Neuronal stem cell (in vitro differentiated cells): Measurements from ENCODE around the gene RB1.

Source experiments
- DNase-seq: peaks from one replicate; pipeline ENCODE4 v3.0.0-alpha.2; 2013; ENCODE audit warnings: low spot score
- H2AFZ ChIP-seq: one replicate; pipeline ENCODE4 v1.6.1; 2013; ENCODE audit warnings: mild to moderate bottlenecking, low read length, inconsistent platforms
- H2AK5ac ChIP-seq: 2 replicates; pipeline ENCODE4 v1.6.1; 2013; ENCODE audit warnings: low read depth, mild to moderate bottlenecking, inconsistent platforms, low read length, moderate library complexity, mixed read lengths
- H2BK120ac ChIP-seq: 2 replicates; pipeline ENCODE4 v1.6.1; 2013; ENCODE audit warnings: low read depth, mild to moderate bottlenecking, inconsistent platforms, low read length, moderate library complexity, mixed read lengths
- H2BK12ac ChIP-seq: one replicate; pipeline ENCODE4 v1.6.1; 2013; ENCODE audit warnings: low read length, inconsistent platforms
- H2BK15ac ChIP-seq: 2 replicates; pipeline ENCODE4 v1.6.1; 2013; ENCODE audit warnings: mild to moderate bottlenecking, low read length, inconsistent platforms, mixed read lengths
- H2BK5ac ChIP-seq: one replicate; pipeline ENCODE4 v1.6.1; 2013; ENCODE audit warnings: inconsistent platforms, mild to moderate bottlenecking, low read length, moderate library complexity
- H3K14ac ChIP-seq: one replicate; pipeline ENCODE4 v1.6.1; 2013; ENCODE audit warnings: low read length, inconsistent platforms
- H3K18ac ChIP-seq: 2 replicates; pipeline ENCODE4 v1.6.1; 2013; ENCODE audit warnings: low read length, inconsistent platforms
- H3K23ac ChIP-seq: 2 replicates; pipeline ENCODE4 v1.6.1; 2013; ENCODE audit warnings: low read depth, mild to moderate bottlenecking, mixed read lengths, low read length, inconsistent platforms; ENCODE audit not compliant: poor library complexity
- H3K27ac ChIP-seq: replicated peaks from 3 replicates; pipeline ENCODE4 v1.5.1; 2013; ENCODE audit warnings: low read length, inconsistent platforms
- H3K27me3 ChIP-seq, 3 experiments: 2 replicates each; pipeline ENCODE4 v1.6.1; 2013; ENCODE audit warnings: low read length in 3 of 3, mild to moderate bottlenecking in 2 of 3, inconsistent platforms in 1 of 3, low read depth in 1 of 3, mixed read lengths in 1 of 3, moderate library complexity in 1 of 3; ENCODE audit not compliant: control insufficient read depth in 3 of 3, insufficient read depth in 3 of 3
- H3K36me3 ChIP-seq, 2 donors: replicated peaks in 1 of 2; 2 replicates each; pipeline ENCODE4 v1.6.1; 2013; ENCODE audit warnings: low read length in 2 of 2; ENCODE audit not compliant: control insufficient read depth in 2 of 2, insufficient read depth in 2 of 2
- H3K4ac ChIP-seq: 2 replicates; pipeline ENCODE4 v1.6.1; 2013; ENCODE audit warnings: inconsistent platforms, mild to moderate bottlenecking, low read length, moderate library complexity
- H3K4me1 ChIP-seq, 2 donors: 1 replicate in 1 of 2; 2 replicates in 1 of 2; pipeline ENCODE4 v1.6.1; 2013; ENCODE audit warnings: low read length in 2 of 2, low read depth in 1 of 2; ENCODE audit not compliant: control insufficient read depth in 2 of 2, insufficient read depth in 1 of 2
- H3K4me2 ChIP-seq: one replicate; pipeline ENCODE4 v1.6.1; 2013; ENCODE audit warnings: mild to moderate bottlenecking, low read length, inconsistent platforms; ENCODE audit not compliant: insufficient read depth, poor library complexity, severe bottlenecking
- H3K4me3 ChIP-seq, 2 donors: 2 replicates each; pipeline ENCODE4 v1.5.1; 2013; ENCODE audit warnings: low read length in 2 of 2, mild to moderate bottlenecking in 2 of 2, inconsistent platforms in 1 of 2, moderate library complexity in 1 of 2
- H3K79me1 ChIP-seq: one replicate; pipeline ENCODE4 v1.6.1; 2013; ENCODE audit warnings: low read depth, mild to moderate bottlenecking, inconsistent platforms, low read length, moderate library complexity
- H3K9ac ChIP-seq: one replicate; pipeline ENCODE4 v1.6.1; 2013; ENCODE audit warnings: mild to moderate bottlenecking, low read depth, low read length, inconsistent platforms; ENCODE audit not compliant: poor library complexity
- H3K9me3 ChIP-seq, 2 donors: replicated peaks in 1 of 2; 2 replicates each; pipeline versions ENCODE3 to v1.6.1; 2013; ENCODE audit warnings: low read length in 2 of 2, mild to moderate bottlenecking in 2 of 2, inconsistent platforms in 1 of 2, low read depth in 1 of 2, mixed read lengths in 1 of 2, moderate library complexity in 1 of 2; ENCODE audit not compliant: control insufficient read depth in 2 of 2, insufficient read depth in 1 of 2
- H4K8ac ChIP-seq: one replicate; pipeline ENCODE4 v1.6.1; 2013; ENCODE audit warnings: low read depth, mild to moderate bottlenecking, inconsistent platforms, low read length, moderate library complexity
- H4K91ac ChIP-seq: one replicate; pipeline ENCODE4 v1.6.1; 2013; ENCODE audit warnings: low read length, low read depth, mild to moderate bottlenecking, inconsistent platforms; ENCODE audit not compliant: poor library complexity
- WGBS, 2 donors: extraction: QIAGEN DNeasy Blood & Tissue Kit; methylation state at CpG; one replicate each; pipeline ENCODE4 v1.1.7; 2013; ENCODE audit warnings: missing lambda C conversion rate in 2 of 2, mixed read lengths in 1 of 2; ENCODE audit not compliant: insufficient read length in 2 of 2, insufficient replicate concordance in 1 of 2; ENCODE audit errors: extremely low coverage in 2 of 2; 5-methylcytosine and 5-hydroxymethylcytosine counted together

Gene RB1

GRCh38 chr13:48268019-48268418, 35.5 kb upstream of the RB1 start:
- no peak for DNase-seq
- no peak overlapping the region for H3K18ac ChIP-seq
- H3K9ac ChIP-seq, result no peak overlapping the region
- H4K8ac ChIP-seq, result no peak overlapping the region
- H2BK12ac ChIP-seq, result no peak overlapping the region
- no peak overlapping the region for H3K4ac ChIP-seq
- no peak overlapping the region for H2BK5ac ChIP-seq
- no peaks in the 10 kb centered on the region for H3K79me1 ChIP-seq
- H2BK120ac ChIP-seq, result no peak overlapping the region
- H3K27me3 ChIP-seq, result no peaks in the 10 kb centered on the region
- no peak overlapping the region for H2AFZ ChIP-seq
- WGBS, 2 donors, result no CpG with 5 or more reads among the region's 4 CpGs
- H3K23ac ChIP-seq, result no peak overlapping the region
- no peak overlapping the region for H3K27ac ChIP-seq
- H2AK5ac ChIP-seq, result no peak overlapping the region
- no peak overlapping the region for H3K4me3 ChIP-seq
- H3K14ac ChIP-seq, result no peak overlapping the region
- no peak overlapping the region for H3K4me2 ChIP-seq
- peaks cover 2 to 44% of the 10 kb centered on the region in 2 donors for H3K36me3 ChIP-seq
- no peak overlapping the region for H4K91ac ChIP-seq
- H3K9me3 ChIP-seq, result no peaks in the 10 kb centered on the region
- H2BK15ac ChIP-seq, result no peak overlapping the region
- peaks cover 0 to 1% of the 10 kb centered on the region in 2 donors for H3K4me1 ChIP-seq

GRCh38 chr13:48273346-48273745, 30.2 kb upstream of the RB1 start:
- no CpG with 5 or more reads among the region's 4 CpGs for WGBS, 2 donors
- H3K79me1 ChIP-seq, result no peaks in the 10 kb centered on the region

GRCh38 chr13:48275507-48275906, 28.0 kb upstream of the RB1 start:
- Histone ChIP-seq H3K4ac (no peak overlapping the region), H4K91ac (no peak overlapping the region), H3K14ac (no peak overlapping the region), H2AK5ac (no peak overlapping the region), H3K18ac (no peak overlapping the region), H2BK120ac (no peak overlapping the region), H3K27ac (no peak overlapping the region), H2AFZ (no peak overlapping the region), H3K23ac (no peak overlapping the region), H2BK12ac (no peak overlapping the region), H3K9ac (no peak overlapping the region), H3K9me3 (no peaks in the 10 kb centered on the region), H3K4me3 (no peak overlapping the region), H4K8ac (no peak overlapping the region), H3K27me3 (no peaks in the 10 kb centered on the region), H3K4me1 (no peaks in the 10 kb centered on the region), H2BK5ac (no peak overlapping the region), H3K4me2 (no peak overlapping the region), H3K36me3 (no peaks in the 10 kb centered on the region), H2BK15ac (no peak overlapping the region), H3K79me1 (no peaks in the 10 kb centered on the region)
- no CpG with 5 or more reads among the region's 4 CpGs for WGBS, 2 donors
- DNase-seq, result no peak

More at GRCh38 chr13:48273346-48273745, 30.2 kb upstream of the RB1 start:
- no peak overlapping the region for H2BK5ac ChIP-seq
- no peaks in the 10 kb centered on the region for H3K27me3 ChIP-seq
- H4K8ac ChIP-seq, result no peak overlapping the region
- no peak for DNase-seq
- H2BK120ac ChIP-seq, result no peak overlapping the region
- H3K4me2 ChIP-seq, result no peak overlapping the region
- H3K18ac ChIP-seq, result no peak overlapping the region
- H3K4me3 ChIP-seq, result no peak overlapping the region
- H3K9ac ChIP-seq, result no peak overlapping the region
- H3K4me1 ChIP-seq, result no peaks in the 10 kb centered on the region
- H2BK15ac ChIP-seq, result no peak overlapping the region
- no peak overlapping the region for H2AK5ac ChIP-seq
- H3K9me3 ChIP-seq, result no peaks in the 10 kb centered on the region
- H3K23ac ChIP-seq, result no peak overlapping the region
- no peak overlapping the region for H2AFZ ChIP-seq
- peaks cover 0 to 14% of the 10 kb centered on the region in 2 donors for H3K36me3 ChIP-seq
- H3K4ac ChIP-seq, result no peak overlapping the region
- no peak overlapping the region for H4K91ac ChIP-seq
- no peak overlapping the region for H3K27ac ChIP-seq
- H3K14ac ChIP-seq, result no peak overlapping the region
- H2BK12ac ChIP-seq, result no peak overlapping the region

GRCh38 chr13:48278806-48279205, 24.7 kb upstream of the RB1 start:
- Histone ChIP-seq H2BK12ac (no peak overlapping the region), H2BK15ac (no peak overlapping the region), H3K23ac (no peak overlapping the region), H2AFZ (no peak overlapping the region), H2BK120ac (no peak overlapping the region), H3K18ac (no peak overlapping the region), H3K4ac (no peak overlapping the region), H3K14ac (no peak overlapping the region), H3K36me3 (no peaks in the 10 kb centered on the region), H3K27ac (no peak overlapping the region), H3K4me2 (no peak overlapping the region), H4K91ac (no peak overlapping the region), H2AK5ac (no peak overlapping the region), H3K4me3 (no peak overlapping the region), H3K9ac (no peak overlapping the region), H3K9me3 (no peaks in the 10 kb centered on the region), H4K8ac (no peak overlapping the region), H3K27me3 (no peaks in the 10 kb centered on the region), H2BK5ac (no peak overlapping the region), H3K4me1 (no peaks in the 10 kb centered on the region), H3K79me1 (no peaks in the 10 kb centered on the region)
- WGBS, 2 donors, result no CpG with 5 or more reads among the region's 2 CpGs
- no peak for DNase-seq
